ENCODE results near the gene C5orf15. TPM values are rescaled to one million over a fixed set of nuclear protein-coding genes. Genes with fewer than 3 reads are reported as not detected.
"Not testable (repeated sequence)": the region's sequence is repeated elsewhere in the genome, so short reads cannot be mapped to it uniquely, and the experiment has no call there.

C5orf15 gene
- total and polyA plus RNA-seq, 4 donors = 21.6 to 118 (median 40.0) TPM

GRCh38 chr5:133962131-133962530 lies 6.3 kb downstream of the C5orf15 start:
- Histone ChIP-seq H3K27me3 (ENCODE audit: control insufficient read depth in 3 of 3, insufficient read depth in 3 of 3, low read length in 2 of 3) (no peaks in the 10 kb centered on the region), H3K4me3 (no peak overlapping the region), H3K27ac (ENCODE audit: low read depth in 1 of 2, low read length in 1 of 2) (no peak overlapping the region), H3K9me3 (ENCODE audit: control insufficient read depth in 4 of 4, insufficient read depth in 3 of 4, low read length in 3 of 4) (no peaks in the 10 kb centered on the region), H3K36me3 (ENCODE audit: control insufficient read depth in 4 of 4, insufficient read depth in 4 of 4, low read length in 4 of 4) (peaks cover 4 to 15% (median 7%) of the 10 kb centered on the region in 4 donors), H3K9ac (ENCODE audit: insufficient read depth in 1 of 2, low read length in 2 of 2) (no peak overlapping the region), H3K4me1 (ENCODE audit: control insufficient read depth in 5 of 5, insufficient read depth in 5 of 5, low read length in 5 of 5) (peaks cover 0 to 17% (median 2%) of the 10 kb centered on the region in 5 donors)
- DNase-seq (no peak), ATAC-seq (ENCODE audit: insufficient read depth, low FRiP score) (no peak)
- WGBS, 2 donors = 90 to 92% methylated on average over 2 of the region's 2 CpGs
- TF ChIP-seq CTCF (IDR thresholded peaks at IDR 0.05; ENCODE audit: control extremely low read depth, extremely low read depth) = no peak

GRCh38 chr5:133959643-133960042 lies 8.8 kb downstream of the C5orf15 start:
- DNase-seq (no peak), ATAC-seq (ENCODE audit: insufficient read depth, low FRiP score) (no peak)
- H3K36me3 ChIP-seq (ENCODE audit: control insufficient read depth in 4 of 4, insufficient read depth in 4 of 4, low read length in 4 of 4) = peaks cover 9 to 20% (median 12%) of the 10 kb centered on the region in 4 donors
- H3K9ac ChIP-seq (ENCODE audit: insufficient read depth in 1 of 2, low read length in 2 of 2) = no peak overlapping the region
- H3K27me3 ChIP-seq (ENCODE audit: control insufficient read depth in 3 of 3, insufficient read depth in 3 of 3, low read length in 2 of 3) = no peaks in the 10 kb centered on the region
- H3K9me3 ChIP-seq (ENCODE audit: control insufficient read depth in 4 of 4, insufficient read depth in 3 of 4, low read length in 3 of 4) = no peaks in the 10 kb centered on the region
- H3K27ac ChIP-seq (ENCODE audit: low read depth in 1 of 2, low read length in 1 of 2) = no peak overlapping the region
- WGBS, 2 donors = 87 to 94% methylated on average over 11 of the region's 11 CpGs
- H3K4me3 ChIP-seq = no peak overlapping the region
- TF ChIP-seq CTCF (IDR thresholded peaks at IDR 0.05; ENCODE audit: control extremely low read depth, extremely low read depth) = no peak
- peaks cover 0 to 16% (median 0%) of the 10 kb centered on the region in 5 donors for H3K4me1 ChIP-seq (ENCODE audit: control insufficient read depth in 5 of 5, insufficient read depth in 5 of 5, low read length in 5 of 5)

GRCh38 chr5:133957591-133957990 lies 10.8 kb downstream of the C5orf15 start:
- ATAC-seq (ENCODE audit: insufficient read depth, low FRiP score) (no peak), DNase-seq (no peak)
- H3K27ac ChIP-seq (ENCODE audit: low read depth in 1 of 2, low read length in 1 of 2) = no peak overlapping the region
- WGBS, 2 donors = 50 to 55% methylated on average over 1 of the region's 1 CpG
- no peaks in the 10 kb centered on the region for H3K9me3 ChIP-seq (ENCODE audit: control insufficient read depth in 4 of 4, insufficient read depth in 3 of 4, low read length in 3 of 4)
- H3K9ac ChIP-seq (ENCODE audit: insufficient read depth in 1 of 2, low read length in 2 of 2) = no peak overlapping the region
- no peak for TF ChIP-seq CTCF (IDR thresholded peaks at IDR 0.05; ENCODE audit: control extremely low read depth, extremely low read depth)
- H3K27me3 ChIP-seq (ENCODE audit: control insufficient read depth in 3 of 3, insufficient read depth in 3 of 3, low read length in 2 of 3) = no peaks in the 10 kb centered on the region
- peaks cover 9 to 24% (median 12%) of the 10 kb centered on the region in 4 donors for H3K36me3 ChIP-seq (ENCODE audit: control insufficient read depth in 4 of 4, insufficient read depth in 4 of 4, low read length in 4 of 4)
- H3K4me3 ChIP-seq = no peak overlapping the region
- H3K4me1 ChIP-seq (ENCODE audit: control insufficient read depth in 5 of 5, insufficient read depth in 5 of 5, low read length in 5 of 5) = peaks cover 0 to 11% (median 0%) of the 10 kb centered on the region in 5 donors

GRCh38 chr5:133957080-133957479 lies 11.3 kb downstream of the C5orf15 start:
- WGBS, 2 donors = 86 to 92% methylated on average over 4 of the region's 4 CpGs
- ATAC-seq (ENCODE audit: insufficient read depth, low FRiP score) = no peak
- H3K4me1 ChIP-seq (ENCODE audit: control insufficient read depth in 5 of 5, insufficient read depth in 5 of 5, low read length in 5 of 5) = peaks cover 0 to 9% (median 0%) of the 10 kb centered on the region in 5 donors
- peak overlapping the region in 1 of 2 donors; percentile 13 for H3K9ac ChIP-seq (ENCODE audit: insufficient read depth in 1 of 2, low read length in 2 of 2)
- no peaks in the 10 kb centered on the region for H3K9me3 ChIP-seq (ENCODE audit: control insufficient read depth in 4 of 4, insufficient read depth in 3 of 4, low read length in 3 of 4)
- peaks cover 9 to 24% (median 12%) of the 10 kb centered on the region in 4 donors for H3K36me3 ChIP-seq (ENCODE audit: control insufficient read depth in 4 of 4, insufficient read depth in 4 of 4, low read length in 4 of 4)
- no peak overlapping the region for H3K4me3 ChIP-seq
- TF ChIP-seq CTCF (IDR thresholded peaks at IDR 0.05; ENCODE audit: control extremely low read depth, extremely low read depth) = no peak
- no peaks in the 10 kb centered on the region for H3K27me3 ChIP-seq (ENCODE audit: control insufficient read depth in 3 of 3, insufficient read depth in 3 of 3, low read length in 2 of 3)
- no peak overlapping the region for H3K27ac ChIP-seq (ENCODE audit: low read depth in 1 of 2, low read length in 1 of 2)
- no peak for DNase-seq

GRCh38 chr5:133956196-133956595 lies 12.2 kb downstream of the C5orf15 start:
- DNase-seq = peak in 1 of 3 donors; percentile 21
- peaks cover 0 to 11% (median 4%) of the 10 kb centered on the region in 5 donors for H3K4me1 ChIP-seq (ENCODE audit: control insufficient read depth in 5 of 5, insufficient read depth in 5 of 5, low read length in 5 of 5)
- WGBS, 2 donors = 96 to 97% methylated on average over 1 of the region's 1 CpG
- not testable (repeated sequence) for H3K27ac ChIP-seq (ENCODE audit: low read depth in 1 of 2, low read length in 1 of 2); H3K9me3 ChIP-seq (ENCODE audit: control insufficient read depth in 4 of 4, insufficient read depth in 3 of 4, low read length in 3 of 4); H3K27me3 ChIP-seq (ENCODE audit: control insufficient read depth in 3 of 3, insufficient read depth in 3 of 3, low read length in 2 of 3); H3K4me3 ChIP-seq; ATAC-seq (ENCODE audit: insufficient read depth, low FRiP score); H3K9ac ChIP-seq (ENCODE audit: insufficient read depth in 1 of 2, low read length in 2 of 2)
- H3K36me3 ChIP-seq (ENCODE audit: control insufficient read depth in 4 of 4, insufficient read depth in 4 of 4, low read length in 4 of 4) = peaks cover 9 to 24% (median 12%) of the 10 kb centered on the region in 4 donors

All from lung (tissue), 12 donors.